NCI-H1930 (cell line): ENCODE data around the gene TIMM23B.
"Not testable (repeated sequence)": the region's sequence is repeated elsewhere in the genome, so short reads cannot be mapped to it uniquely, and the experiment has no call there.

Experiments used
- DNase-seq, 2 experiments: peaks; one replicate each; lab custom pipeline; 2025; lab: John Stamatoyannopoulos, UW

Gene TIMM23B

GRCh38 chr10:49977756-49978155, 35.9 kb downstream of the TIMM23B start:
- DNase-seq, result not testable (repeated sequence)

DNA sequence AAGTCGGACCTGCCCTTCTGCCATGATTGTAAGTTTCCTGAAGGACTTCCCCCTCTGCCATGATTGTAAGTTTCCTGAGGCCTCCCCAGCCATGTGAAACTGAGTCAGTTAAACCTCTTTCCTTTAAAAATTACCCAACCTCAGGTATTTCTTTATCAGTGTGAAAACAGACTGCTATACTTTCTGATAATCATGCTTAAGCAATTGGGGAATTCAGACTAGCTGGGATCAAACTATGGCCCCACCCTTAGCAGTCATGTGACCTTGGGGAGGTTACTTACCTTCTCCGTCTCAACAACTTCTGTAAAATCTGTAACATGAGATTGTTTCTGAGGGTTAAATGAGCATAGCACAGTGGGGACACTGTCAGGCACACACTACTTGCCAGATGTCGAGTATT, 45.4 kb downstream of the TIMM23B start:
- not testable (repeated sequence) for DNase-seq

- not testable (repeated sequence) for DNase-seq
Measured at GRCh38 chr10:49988376-49988775, 46.5 kb downstream of the TIMM23B start, which contains the start of gene AGAP6. Gene AGAP6, plus strand, starts transcription at chr10:49988406. Its CDS starts 310 bp downstream, at chr10:49988716.

DNA sequence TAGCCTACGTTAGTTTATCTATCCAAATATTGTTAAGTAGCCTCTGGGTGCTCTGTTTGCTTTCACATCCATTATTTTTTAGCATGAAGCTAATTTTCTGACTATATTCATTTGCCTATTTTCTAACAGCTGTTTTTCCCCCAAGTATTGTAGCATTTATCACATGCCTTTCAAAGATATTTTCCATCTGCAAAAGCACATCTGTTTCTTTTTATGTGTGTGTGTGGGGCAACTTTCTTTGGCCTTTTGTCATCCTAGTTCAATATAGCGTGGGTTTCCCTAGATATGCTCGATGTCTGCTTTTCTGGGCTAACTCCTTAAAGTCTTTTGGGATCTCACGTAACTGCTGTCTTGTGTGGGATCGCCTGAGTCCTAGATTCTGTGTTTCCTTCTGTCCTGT, 53.5 kb downstream of the TIMM23B start:
- DNase-seq, result not testable (repeated sequence)

GRCh38 chr10:50014024-50014423, 72.2 kb downstream of the TIMM23B start:
- not testable (repeated sequence) for DNase-seq

- DNase-seq, result not testable (repeated sequence)
Measured at GRCh38 chr10:50015596-50016220, 73.9 kb downstream of the TIMM23B start.

DNA sequence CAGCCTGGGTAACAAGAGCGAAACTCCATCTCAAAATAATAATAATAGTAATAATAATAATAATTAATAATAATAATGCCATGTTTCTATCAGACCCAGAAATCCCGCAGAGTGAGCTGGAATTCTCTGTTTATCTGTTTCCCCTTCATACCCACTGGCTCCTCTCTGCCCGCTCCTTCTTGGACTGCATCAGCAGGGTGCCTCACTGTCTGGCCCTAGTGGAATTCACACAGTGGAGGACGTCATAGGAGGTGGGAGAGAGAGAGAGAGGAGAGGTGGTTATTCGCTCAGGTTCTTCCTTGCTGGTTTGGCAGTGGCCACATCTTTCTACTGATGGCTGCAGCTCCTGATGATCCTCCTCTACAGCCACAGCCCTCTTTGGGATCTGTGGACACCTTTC, 75.1 kb downstream of the TIMM23B start:
- DNase-seq, result not testable (repeated sequence)

GRCh38 chr10:50017646-50018045, 75.8 kb downstream of the TIMM23B start:
- not testable (repeated sequence) for DNase-seq

GRCh38 chr10:50019279-50019678, 77.4 kb downstream of the TIMM23B start:
- not testable (repeated sequence) for DNase-seq

GRCh38 chr10:50020451-50021024, 78.7 kb downstream of the TIMM23B start:
- DNase-seq, result not testable (repeated sequence)

- DNase-seq, result no peak
Measured at GRCh38 chr10:50021646-50022045, 79.8 kb downstream of the TIMM23B start.
